ENCODE measurements around the gene KRT78. TPM values are rescaled to one million over a fixed set of nuclear protein-coding genes. Genes with fewer than 3 reads are reported as not detected.

KRT78 gene
- total RNA-seq, 1 donor from 2014 or later: not detected

DNA sequence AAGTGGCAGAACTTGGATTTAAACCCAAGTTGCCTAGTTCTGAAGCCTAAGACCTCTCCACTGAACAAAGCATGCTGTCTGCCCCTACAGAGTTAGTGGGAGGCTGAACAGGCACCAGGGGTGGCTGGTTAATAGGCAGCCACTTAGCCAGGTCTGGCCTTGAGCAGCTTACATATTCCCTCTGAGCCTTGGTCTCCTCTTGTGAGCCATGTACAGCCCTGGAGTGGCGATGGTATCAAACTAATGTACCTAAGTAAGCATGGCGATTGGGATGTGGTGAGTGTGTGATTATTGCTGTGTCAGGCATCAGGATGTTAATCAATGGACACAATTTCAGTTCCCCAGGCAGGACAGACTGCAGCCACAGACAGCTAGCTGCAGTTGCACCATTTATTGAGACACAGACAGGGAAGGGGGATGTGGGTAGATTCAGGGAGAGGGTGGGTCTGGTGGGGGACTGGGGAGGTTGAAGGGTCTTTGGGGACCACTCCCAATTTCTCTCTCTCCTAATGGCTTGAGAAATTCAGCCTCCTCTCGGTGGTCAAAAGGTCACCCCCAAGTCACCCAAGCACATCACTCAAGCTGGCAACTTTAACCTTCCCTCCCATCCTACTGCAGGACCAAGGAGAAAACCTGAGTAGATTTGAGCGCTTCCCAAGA lies 27.6 kb downstream of the KRT78 start:
- Mint-ChIP-seq H3K36me3 (ENCODE audit: low read depth, unreplicated experiment) (no peaks in the 10 kb centered on the region), H3K4me1 (ENCODE audit: unreplicated experiment) (no peaks in the 10 kb centered on the region), H3K27me3 (ENCODE audit: unreplicated experiment) (peaks cover 4% of the 10 kb centered on the region), H3K9me3 (ENCODE audit: unreplicated experiment) (no peaks in the 10 kb centered on the region), H3K4me3 (ENCODE audit: unreplicated experiment) (no peak overlapping the region), H3K27ac (ENCODE audit: unreplicated experiment) (no peak overlapping the region)
- no peak for DNase-seq (ENCODE audit: low spot score)
- TF ChIP-seq, protein P1, sequence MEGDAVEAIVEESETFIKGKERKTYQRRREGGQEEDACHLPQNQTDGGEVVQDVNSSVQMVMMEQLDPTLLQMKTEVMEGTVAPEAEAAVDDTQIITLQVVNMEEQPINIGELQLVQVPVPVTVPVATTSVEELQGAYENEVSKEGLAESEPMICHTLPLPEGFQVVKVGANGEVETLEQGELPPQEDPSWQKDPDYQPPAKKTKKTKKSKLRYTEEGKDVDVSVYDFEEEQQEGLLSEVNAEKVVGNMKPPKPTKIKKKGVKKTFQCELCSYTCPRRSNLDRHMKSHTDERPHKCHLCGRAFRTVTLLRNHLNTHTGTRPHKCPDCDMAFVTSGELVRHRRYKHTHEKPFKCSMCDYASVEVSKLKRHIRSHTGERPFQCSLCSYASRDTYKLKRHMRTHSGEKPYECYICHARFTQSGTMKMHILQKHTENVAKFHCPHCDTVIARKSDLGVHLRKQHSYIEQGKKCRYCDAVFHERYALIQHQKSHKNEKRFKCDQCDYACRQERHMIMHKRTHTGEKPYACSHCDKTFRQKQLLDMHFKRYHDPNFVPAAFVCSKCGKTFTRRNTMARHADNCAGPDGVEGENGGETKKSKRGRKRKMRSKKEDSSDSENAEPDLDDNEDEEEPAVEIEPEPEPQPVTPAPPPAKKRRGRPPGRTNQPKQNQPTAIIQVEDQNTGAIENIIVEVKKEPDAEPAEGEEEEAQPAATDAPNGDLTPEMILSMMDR (IDR thresholded peaks at IDR 0.05; ENCODE audit: unreplicated experiment): no peak

DNA sequence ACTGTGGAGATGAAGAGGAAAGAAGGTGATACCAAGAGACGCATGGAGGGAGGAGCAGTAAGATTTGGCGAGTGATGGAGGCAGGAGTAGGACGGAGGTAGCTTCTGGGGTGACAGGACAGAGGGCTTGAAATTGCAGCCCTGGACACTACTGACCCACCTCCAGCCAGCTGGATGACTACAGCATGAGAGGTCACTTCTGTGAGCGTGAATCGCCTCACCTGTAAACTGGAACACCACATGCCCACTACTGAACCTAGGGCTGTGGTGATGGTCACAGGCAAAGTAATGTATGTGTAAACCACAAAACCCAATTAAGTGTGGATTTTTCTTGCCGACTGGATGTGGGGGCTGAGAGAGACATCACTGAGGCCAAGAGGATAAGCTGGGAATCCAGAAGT lies 28.3 kb downstream of the KRT78 start:
- TF ChIP-seq, protein P1 (IDR thresholded peaks at IDR 0.05; ENCODE audit: unreplicated experiment): no peak
- H3K36me3 Mint-ChIP-seq (ENCODE audit: low read depth, unreplicated experiment): no peaks in the 10 kb centered on the region
- H3K27me3 Mint-ChIP-seq (ENCODE audit: unreplicated experiment): peaks cover 4% of the 10 kb centered on the region
- no peaks in the 10 kb centered on the region for H3K9me3 Mint-ChIP-seq (ENCODE audit: unreplicated experiment)
- no peaks in the 10 kb centered on the region for H3K4me1 Mint-ChIP-seq (ENCODE audit: unreplicated experiment)
- no peak for DNase-seq (ENCODE audit: low spot score)
- H3K4me3 Mint-ChIP-seq (ENCODE audit: unreplicated experiment): no peak overlapping the region
- H3K27ac Mint-ChIP-seq (ENCODE audit: unreplicated experiment): no peak overlapping the region

DNA sequence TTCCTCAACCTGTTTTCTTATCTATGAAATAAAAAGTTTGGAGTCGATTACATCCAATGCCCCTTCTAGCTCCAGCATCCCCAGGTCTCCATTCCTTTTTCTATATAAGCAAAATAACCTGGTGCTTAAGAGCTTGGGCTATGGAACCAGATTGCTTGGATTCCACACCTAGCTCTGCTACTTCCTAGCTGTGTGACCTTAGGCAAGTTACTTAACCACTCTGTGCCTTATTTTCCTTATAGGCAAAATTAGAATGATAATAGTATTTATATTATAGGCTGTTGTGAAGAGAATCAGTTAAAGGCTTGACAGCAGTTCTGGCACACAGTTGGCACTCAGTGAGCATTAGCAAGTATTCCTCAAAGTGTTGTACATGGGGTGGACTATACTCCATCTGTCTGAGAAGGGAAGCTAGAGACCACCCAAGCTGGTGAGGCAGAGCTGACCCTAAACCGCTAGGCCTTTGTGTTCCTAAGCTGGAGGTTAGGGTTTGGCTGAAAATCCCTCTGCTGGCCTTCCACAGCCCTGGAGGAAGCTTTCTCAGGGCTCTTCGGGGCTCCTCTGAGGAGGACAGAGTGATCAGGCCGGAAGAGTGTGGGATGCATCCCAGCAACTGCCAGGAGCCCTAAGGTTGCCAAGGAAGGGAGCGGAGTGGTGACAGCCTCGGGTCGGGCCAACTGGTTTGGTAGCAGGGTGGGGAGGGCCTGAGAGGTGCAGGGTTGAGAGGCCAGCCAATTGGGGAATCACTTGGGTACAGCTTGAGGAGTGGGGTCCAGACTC lies 28.9 kb downstream of the KRT78 start:
- no peak for DNase-seq (ENCODE audit: low spot score)
- no peaks in the 10 kb centered on the region for H3K36me3 Mint-ChIP-seq (ENCODE audit: low read depth, unreplicated experiment)
- TF ChIP-seq, protein P1 (IDR thresholded peaks at IDR 0.05; ENCODE audit: unreplicated experiment): no peak
- H3K4me1 Mint-ChIP-seq (ENCODE audit: unreplicated experiment): no peaks in the 10 kb centered on the region
- H3K4me3 Mint-ChIP-seq (ENCODE audit: unreplicated experiment): no peak overlapping the region
- peaks cover 4% of the 10 kb centered on the region for H3K27me3 Mint-ChIP-seq (ENCODE audit: unreplicated experiment)
- H3K27ac Mint-ChIP-seq (ENCODE audit: unreplicated experiment): no peak overlapping the region
- no peaks in the 10 kb centered on the region for H3K9me3 Mint-ChIP-seq (ENCODE audit: unreplicated experiment)

DNA sequence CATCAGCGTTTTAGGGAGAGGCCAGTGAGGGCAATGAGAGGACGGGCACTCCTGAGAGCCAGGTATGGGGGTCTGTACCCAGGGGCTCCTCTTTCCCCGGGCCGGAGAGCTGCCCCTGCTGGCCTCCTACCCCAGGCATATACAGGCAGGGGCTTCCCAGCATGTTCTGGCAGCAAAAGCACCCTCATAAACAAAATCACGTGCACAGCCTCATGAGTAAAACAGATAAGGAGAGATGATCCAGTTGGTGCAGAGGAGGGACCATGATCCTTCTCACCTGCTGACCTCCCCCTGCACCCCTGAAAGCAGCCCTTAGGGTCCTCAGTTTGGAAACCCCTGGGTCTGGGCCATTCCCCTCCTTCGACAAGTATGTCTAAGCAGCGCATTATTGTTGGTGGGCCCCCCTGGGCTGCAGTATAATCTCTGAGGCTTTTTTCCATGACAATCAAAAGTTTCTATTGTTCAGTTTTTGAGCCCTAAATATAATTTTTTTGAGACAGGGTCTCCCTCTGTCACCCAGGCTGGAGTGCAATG lies 29.8 kb downstream of the KRT78 start:
- H3K4me1 Mint-ChIP-seq (ENCODE audit: unreplicated experiment): no peaks in the 10 kb centered on the region
- no peak overlapping the region for H3K27ac Mint-ChIP-seq (ENCODE audit: unreplicated experiment)
- DNase-seq (ENCODE audit: low spot score): no peak
- H3K36me3 Mint-ChIP-seq (ENCODE audit: low read depth, unreplicated experiment): no peaks in the 10 kb centered on the region
- H3K4me3 Mint-ChIP-seq (ENCODE audit: unreplicated experiment): no peak overlapping the region
- TF ChIP-seq, protein P1 (IDR thresholded peaks at IDR 0.05; ENCODE audit: unreplicated experiment): no peak
- H3K9me3 Mint-ChIP-seq (ENCODE audit: unreplicated experiment): no peaks in the 10 kb centered on the region
- H3K27me3 Mint-ChIP-seq (ENCODE audit: unreplicated experiment): peaks cover 6% of the 10 kb centered on the region

DNA sequence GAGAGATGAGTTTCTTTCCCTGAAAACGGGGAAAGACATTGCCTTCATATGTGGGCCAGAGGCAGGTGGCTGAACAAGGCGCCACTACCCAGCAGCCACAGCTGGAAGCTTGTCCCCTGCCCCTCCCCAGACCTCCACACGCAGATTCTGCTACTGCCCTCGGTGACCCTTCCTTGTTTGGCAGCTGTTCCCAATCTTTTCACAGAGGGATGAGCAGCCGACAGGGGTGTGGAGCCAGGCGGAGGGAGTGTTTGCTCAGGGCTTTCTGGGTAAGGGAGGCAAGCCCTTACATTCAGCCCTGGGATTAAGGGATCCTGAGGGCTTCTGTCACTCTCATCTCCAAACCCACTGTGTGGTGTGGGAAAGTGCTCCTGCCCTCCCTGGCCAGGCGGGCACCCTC lies 30.4 kb downstream of the KRT78 start:
- no peak for DNase-seq (ENCODE audit: low spot score)
- Mint-ChIP-seq H3K27ac (ENCODE audit: unreplicated experiment) (no peak overlapping the region), H3K9me3 (ENCODE audit: unreplicated experiment) (no peaks in the 10 kb centered on the region), H3K4me3 (ENCODE audit: unreplicated experiment) (no peak overlapping the region), H3K4me1 (ENCODE audit: unreplicated experiment) (no peaks in the 10 kb centered on the region), H3K36me3 (ENCODE audit: low read depth, unreplicated experiment) (no peaks in the 10 kb centered on the region), H3K27me3 (ENCODE audit: unreplicated experiment) (peaks cover 6% of the 10 kb centered on the region)
- TF ChIP-seq, protein P1 (IDR thresholded peaks at IDR 0.05; ENCODE audit: unreplicated experiment): no peak

All from endothelial cell (in vitro differentiated cells).